AG20443 (cell line): ENCODE data around the gene RIPK4.
"Not testable (repeated sequence)": the region's sequence is repeated elsewhere in the genome, so short reads cannot be mapped to it uniquely, and the experiment has no call there.

Experiments used
- DNase-seq: peaks from one replicate; pipeline ENCODE4 v3.0.0; 2012; ENCODE audit warnings: low spot score, mixed read lengths

The RIPK4 gene

DNA sequence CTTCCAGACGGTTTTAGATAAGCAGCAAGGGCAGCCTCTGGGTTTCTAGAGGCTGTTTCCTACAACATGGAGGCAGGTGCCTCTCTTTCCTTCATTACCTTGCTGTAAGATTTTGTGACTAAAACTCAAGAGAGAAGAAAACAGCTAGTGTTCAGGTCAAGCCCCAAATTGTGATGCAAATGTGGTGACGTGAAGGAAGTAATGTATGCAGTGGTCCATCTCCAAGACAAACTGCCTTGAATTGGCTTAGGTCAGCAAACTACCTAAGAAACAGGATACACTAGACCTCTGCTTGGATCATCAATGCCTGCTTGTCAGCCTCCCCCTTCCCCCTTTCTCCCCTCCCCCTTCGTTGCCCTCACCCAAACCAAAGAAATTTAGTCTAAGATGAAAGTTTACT lies 28.9 kb upstream of the RIPK4 start:
- no peak for DNase-seq

DNA sequence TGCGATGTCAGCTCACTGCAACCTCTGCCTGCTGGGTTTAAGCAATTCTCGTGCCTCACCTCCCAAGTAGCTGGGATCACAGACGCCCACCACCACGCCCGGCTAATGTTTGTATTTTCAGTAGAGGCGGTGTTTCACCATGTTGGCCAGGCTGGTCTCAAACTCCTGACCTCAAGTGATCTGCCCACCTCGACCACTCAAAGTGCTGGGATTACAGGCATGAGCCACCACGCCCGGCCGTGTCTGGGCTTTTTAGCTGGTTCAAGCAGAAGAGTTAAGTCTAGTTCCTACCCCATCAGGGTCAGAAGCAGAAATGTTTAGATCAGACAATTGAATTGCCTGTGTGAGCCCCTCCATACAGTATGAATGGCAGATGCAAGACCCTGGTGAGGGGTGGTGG lies 27.7 kb upstream of the RIPK4 start:
- DNase-seq = no peak

- no peak for DNase-seq
These were observed 25.9 kb upstream of the RIPK4 start for GRCh38 chr21:41792711-41793110.

- peak; percentile 88 for DNase-seq
These were observed 19.7 kb upstream of the RIPK4 start for GRCh38 chr21:41786509-41786987.

GRCh38 chr21:41785262-41785661 lies 18.4 kb upstream of the RIPK4 start:
- not testable (repeated sequence) for DNase-seq

DNA sequence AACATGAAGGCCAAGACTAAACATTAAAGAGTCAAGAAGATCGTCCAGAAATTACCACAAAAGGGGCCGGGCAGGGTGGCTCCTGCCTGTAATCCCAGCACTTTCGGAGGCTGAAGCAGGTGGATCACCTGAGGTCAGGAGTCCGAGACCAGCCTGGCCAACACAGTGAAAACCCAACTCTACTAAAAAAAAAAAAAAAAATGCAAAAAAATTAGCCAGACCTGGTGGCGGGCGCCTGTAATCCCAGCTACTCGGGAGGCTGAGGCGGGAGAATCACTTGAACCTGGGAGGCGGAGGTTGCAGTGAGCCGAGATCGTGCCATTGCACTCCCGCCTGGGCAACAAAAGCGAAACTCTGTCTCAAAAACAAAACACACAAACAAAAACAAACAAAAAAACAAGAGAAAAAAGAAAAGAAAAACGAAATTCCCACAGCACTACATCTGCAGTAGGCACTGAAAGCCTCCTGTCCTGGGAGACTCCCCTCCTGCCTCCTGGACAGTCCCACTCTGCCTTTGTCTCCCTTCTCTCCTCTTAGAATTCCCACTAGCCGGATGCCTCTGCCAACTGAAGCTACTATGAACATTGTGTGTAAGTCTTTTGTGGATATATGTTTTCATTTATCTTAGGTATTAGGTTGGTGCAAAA lies 17.7 kb upstream of the RIPK4 start:
- no peak for DNase-seq

DNA sequence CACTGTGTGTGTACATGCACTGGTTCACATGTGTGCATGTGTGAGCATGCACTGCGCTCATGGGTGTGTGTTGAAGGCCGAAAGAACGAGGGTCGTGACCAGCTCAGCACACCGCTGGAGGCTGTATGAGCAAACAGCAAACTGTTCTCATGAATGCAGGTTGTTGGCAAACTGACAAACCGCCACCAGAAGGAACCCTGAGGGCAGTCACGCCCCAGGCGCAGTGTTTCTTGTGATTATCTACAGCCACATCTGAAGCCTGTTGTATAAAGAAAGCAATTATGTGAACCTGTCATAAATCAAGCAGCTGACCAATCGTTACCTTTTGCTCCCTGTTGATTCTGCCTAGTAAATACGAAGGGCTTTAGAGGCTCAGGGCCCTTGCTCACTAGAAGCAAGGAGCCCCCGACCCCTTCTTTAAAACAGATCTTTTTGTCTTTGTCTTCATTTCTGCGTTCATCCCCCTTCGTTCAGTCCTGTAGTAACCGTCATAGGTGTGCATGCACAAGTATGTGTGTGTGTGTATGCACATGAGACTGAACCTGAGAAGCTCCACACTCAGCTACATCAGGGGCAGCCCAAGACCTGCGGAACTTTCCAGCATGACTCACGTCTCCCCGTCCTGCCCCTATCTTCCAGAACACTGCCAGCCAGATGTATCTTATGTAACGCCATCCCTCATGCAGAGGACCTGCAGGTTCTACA lies 16.8 kb upstream of the RIPK4 start:
- no peak for DNase-seq

- no peak for DNase-seq
These were observed 14.2 kb upstream of the RIPK4 start for GRCh38 chr21:41781050-41781410.

- DNase-seq = no peak
These were observed 13.6 kb upstream of the RIPK4 start for GRCh38 chr21:41780337-41781049.

DNA sequence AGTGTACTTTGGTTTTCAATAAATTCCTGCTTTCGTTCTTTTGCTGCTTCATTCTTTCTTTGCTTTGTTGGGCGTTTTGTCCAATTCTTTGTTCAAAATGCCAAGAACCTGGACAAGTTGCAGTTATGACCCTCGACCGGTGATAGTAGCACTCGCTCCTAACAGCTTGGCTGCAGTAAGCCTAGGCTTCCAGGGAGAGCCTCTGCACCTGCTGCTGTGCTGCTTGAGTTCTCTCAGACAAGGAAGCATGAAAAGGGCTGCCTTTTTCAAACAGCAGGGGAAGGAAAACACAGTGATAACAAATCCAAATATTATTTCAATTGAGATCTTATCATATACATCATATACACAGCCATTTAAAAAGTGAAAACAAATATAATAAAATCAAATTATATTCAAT lies 12.8 kb upstream of the RIPK4 start:
- no peak for DNase-seq

GRCh38 chr21:41778930-41779600 lies 12.2 kb upstream of the RIPK4 start:
- DNase-seq = no peak

DNA sequence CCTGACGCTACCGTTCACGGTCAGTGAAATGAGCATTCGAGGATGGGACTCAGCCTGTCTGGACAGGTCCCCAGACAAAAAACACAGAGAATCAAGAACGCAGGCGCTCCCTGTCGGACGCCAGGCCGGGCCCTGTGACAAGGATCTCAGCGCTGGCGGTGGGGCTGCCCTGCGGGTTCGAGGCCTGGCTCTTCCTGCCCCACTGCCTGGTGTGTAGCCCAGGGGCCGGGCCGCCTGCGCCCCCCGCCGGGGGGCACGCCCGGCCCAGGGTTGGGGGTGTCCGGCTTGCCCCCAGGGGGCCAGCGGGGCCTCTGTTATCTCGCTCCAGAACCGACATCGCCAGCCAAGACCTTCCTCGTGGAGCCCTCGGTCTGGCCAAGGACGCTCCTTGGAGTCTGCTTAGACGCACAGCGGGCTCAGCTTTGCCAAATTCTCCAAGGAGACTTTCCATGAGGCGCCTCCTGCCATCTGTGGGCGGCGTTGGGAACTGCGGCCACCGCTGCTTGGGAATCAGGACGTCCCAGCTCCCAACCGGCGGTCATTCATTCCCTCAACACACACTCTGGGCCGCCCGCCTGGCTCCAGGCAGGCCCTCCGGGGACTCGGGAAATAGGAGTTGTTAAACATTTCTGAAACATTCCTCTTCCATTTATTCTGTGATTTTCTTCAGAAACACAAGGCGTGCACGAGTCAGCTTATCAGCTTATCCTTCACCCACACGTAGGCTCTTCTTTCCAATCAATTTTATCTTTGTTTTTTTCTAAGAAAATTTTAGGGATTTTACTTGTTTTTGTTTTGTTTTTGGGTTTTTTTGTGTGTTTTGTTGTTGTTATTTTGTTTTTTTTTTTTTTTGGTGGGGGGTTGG lies 11.3 kb upstream of the RIPK4 start:
- peak; percentile 93 for DNase-seq

DNA sequence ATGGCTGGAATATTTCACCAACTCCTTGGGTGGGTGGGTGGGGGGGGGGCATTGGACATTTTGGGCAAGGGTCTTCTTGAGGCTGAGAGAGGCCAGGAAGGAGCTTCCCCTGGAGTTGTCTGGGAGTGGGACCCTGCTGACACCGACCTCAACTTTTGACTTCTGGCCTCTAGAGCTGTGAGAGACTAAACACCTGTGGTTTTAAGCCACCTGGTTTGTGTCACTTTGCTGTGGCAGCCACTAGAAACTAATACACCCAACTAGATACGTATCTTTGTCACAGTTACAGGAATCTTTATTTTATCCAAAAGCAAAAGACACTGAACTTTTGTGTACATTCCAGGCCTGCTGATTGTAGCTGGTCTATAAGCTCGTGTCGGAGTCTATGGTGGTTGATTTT lies 9.9 kb upstream of the RIPK4 start:
- no peak for DNase-seq

DNA sequence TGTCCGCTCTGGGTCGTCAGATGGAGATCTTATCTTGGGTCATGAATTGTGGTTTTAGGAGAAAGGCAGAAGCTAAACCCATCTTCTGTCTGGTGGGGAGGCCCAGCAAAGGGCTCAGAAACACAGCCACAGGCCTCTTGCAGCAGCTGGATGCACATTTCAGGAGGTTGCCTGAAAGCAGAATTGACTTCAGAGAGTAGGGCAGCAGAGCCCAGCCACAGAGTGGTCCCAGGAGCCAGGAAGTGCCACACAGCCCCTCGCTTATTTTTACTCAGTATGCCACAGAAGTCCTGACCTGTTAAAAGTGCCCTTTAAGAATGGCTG lies 8.3 kb upstream of the RIPK4 start:
- DNase-seq = no peak

DNA sequence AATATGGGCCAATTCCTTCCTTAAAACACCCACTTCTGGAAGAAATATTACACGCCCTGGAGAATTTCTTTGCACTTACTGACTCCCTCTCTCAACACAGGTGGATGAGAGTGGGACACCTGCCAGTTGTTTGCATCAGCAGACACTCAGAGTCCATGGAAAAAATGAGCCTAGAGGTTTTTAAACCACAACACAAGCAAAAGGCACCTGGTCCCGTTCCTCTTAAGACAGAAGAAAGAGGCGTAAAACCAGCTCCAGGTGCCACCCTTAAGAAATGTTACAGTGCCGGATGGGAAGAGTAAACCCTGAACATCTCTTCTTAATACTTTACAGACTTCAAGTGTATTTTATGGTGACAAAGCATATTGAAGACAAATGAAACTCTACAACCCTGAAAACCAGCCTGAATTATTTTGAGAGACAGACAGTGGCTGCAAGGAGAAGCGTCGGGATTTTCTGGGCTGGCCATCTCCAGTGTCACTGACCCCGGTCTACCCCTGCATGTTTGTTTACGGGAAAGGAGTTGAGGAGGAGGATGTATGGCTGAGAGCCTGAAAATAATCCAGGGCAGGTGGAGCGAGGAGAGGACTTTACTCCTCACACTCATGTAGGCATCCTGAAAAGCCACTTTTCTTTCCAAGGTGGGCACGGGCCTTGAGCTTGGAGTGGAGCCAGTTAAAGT lies 7.8 kb upstream of the RIPK4 start:
- no peak for DNase-seq

DNA sequence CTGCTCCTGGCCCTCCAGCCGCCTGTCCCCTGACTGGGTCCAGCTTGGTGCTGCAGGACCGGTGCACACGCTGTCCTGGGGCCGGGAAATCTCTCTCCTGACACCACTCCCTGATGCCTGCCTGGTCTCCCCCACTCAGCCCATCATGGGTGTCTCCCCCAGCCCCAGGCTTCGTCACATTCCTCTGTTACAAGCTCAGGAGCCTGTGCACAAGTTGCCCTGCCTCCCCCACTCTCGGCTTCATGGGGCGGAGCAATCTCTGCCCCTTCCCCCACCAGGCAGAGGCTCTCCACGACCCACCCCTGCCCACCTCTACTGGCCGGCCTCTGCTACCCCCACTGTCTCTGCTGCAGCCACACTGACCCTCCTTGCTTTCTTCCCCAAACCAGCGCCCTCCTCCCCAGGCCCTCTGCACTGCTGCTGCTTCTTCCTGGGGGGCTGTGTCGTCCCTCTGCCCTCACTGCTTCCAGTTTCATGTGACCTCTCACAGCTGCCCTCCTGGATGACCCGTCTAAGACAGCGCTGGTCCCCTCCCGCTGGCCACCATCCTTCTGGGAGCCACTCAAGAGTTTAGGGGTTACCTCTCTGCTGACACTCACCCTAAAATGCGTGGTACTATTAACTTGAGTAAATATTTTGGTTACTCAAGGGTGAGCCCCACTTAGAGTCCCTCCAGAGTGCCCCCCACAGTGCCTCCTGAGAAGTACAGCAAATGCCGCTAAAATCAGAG lies 5.7 kb upstream of the RIPK4 start:
- no peak for DNase-seq

DNA sequence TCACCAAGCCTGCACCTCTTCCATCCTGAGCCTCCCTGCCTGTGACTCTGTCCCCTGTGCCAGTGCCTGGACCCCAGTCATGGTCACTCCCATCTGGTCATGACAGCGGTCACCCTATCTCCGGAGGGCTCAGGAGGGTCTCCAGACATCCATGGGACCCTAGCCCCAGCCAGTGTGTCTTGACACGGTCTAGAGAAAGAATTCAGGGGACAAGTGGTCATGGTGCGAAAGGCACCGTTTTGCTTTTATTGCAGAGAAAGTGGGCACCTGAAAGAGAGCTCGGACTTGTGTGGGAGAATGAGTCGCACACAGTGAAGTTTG lies 4.7 kb upstream of the RIPK4 start:
- no peak for DNase-seq

GRCh38 chr21:41770901-41771624 lies 4.2 kb upstream of the RIPK4 start:
- DNase-seq = no peak

GRCh38 chr21:41769933-41770332 lies 3.1 kb upstream of the RIPK4 start:
- DNase-seq = no peak

GRCh38 chr21:41769521-41769920 lies 2.7 kb upstream of the RIPK4 start:
- DNase-seq = no peak
